GM23248 (cell line): Measurements from ENCODE around the gene PDLIM3. TPM values are rescaled to one million over a fixed set of nuclear protein-coding genes. Genes with fewer than 3 reads are reported as not detected.
A peak's percentile ranks its signal among the peaks of the same experiment; 100 is the strongest.

ENCODE experiments used
- DNase-seq: peaks from one replicate; pipeline ENCODE4 v3.0.0-alpha.2; 2015
- H2AFZ ChIP-seq: fragments of 200-600 bp; sonication (generic); 2 replicates; pipeline ENCODE4 v1.6.1; 2016; ENCODE audit warnings: antibody characterized with exemption
- H3F3A ChIP-seq: fragments of 200-600 bp; sonication (generic); 2 replicates; pipeline ENCODE4 v1.6.1; 2016; ENCODE audit warnings: mild to moderate bottlenecking, antibody characterized with exemption, mixed run types; ENCODE audit not compliant: insufficient read depth
- H3K27ac ChIP-seq: fragments of 200-600 bp; sonication (generic); 2 replicates; pipeline ENCODE4 v1.5.1; 2016; ENCODE audit warnings: mild to moderate bottlenecking
- H3K27me3 ChIP-seq: fragments of 200-600 bp; sonication (generic); replicated peaks from 2 replicates; pipeline ENCODE4 v1.6.1; 2016; ENCODE audit warnings: mild to moderate bottlenecking; ENCODE audit not compliant: insufficient read depth
- H3K36me3 ChIP-seq: fragments of 200-600 bp; sonication (generic); 2 replicates; pipeline ENCODE4 v1.6.1; 2016; ENCODE audit warnings: low read depth, mild to moderate bottlenecking
- H3K4me1 ChIP-seq: fragments of 200-600 bp; sonication (generic); 2 replicates; pipeline ENCODE4 v1.6.1; 2016; ENCODE audit warnings: mild to moderate bottlenecking; ENCODE audit not compliant: insufficient read depth
- H3K4me2 ChIP-seq: fragments of 200-600 bp; sonication (generic); one replicate; pipeline ENCODE4 v1.6.1; 2016; ENCODE audit warnings: mild to moderate bottlenecking; ENCODE audit not compliant: unreplicated experiment
- H3K4me3 ChIP-seq: fragments of 200-600 bp; sonication (generic); 2 replicates; pipeline ENCODE4 v1.5.1; 2016; ENCODE audit warnings: mild to moderate bottlenecking
- H3K79me2 ChIP-seq: fragments of 200-600 bp; sonication (generic); 2 replicates; pipeline ENCODE4 v1.6.1; 2016; ENCODE audit warnings: mild to moderate bottlenecking; ENCODE audit not compliant: insufficient read depth
- H3K9ac ChIP-seq: fragments of 200-600 bp; sonication (generic); 2 replicates; pipeline ENCODE4 v1.6.1; 2016; ENCODE audit warnings: mild to moderate bottlenecking
- H3K9me2 ChIP-seq: fragments of 200-600 bp; sonication (generic); 2 replicates; pipeline ENCODE4 v1.6.1; 2016; ENCODE audit warnings: mixed run types, mild to moderate bottlenecking, moderate library complexity; ENCODE audit not compliant: insufficient read depth
- H3K9me3 ChIP-seq: fragments of 200-600 bp; sonication (generic); one replicate; pipeline ENCODE4 v1.6.1; 2017; ENCODE audit warnings: low read depth
- H4K20me1 ChIP-seq: fragments of 200-600 bp; sonication (generic); 2 replicates; pipeline ENCODE4 v1.6.0; 2016; ENCODE audit not compliant: insufficient read depth
- EZH2 ChIP-seq: fragments of 200-600 bp; sonication (generic); IDR thresholded peaks from 2 replicates; pipeline ENCODE4 v1.6.1; 2018; ENCODE audit warnings: antibody characterized with exemption, mild to moderate bottlenecking; ENCODE audit not compliant: insufficient read depth, poor library complexity, severe bottlenecking
- EZH2phosphoT487 ChIP-seq: fragments of 200-600 bp; sonication (generic); IDR thresholded peaks from 2 replicates; pipeline ENCODE4 v1.6.1; 2018; ENCODE audit warnings: antibody characterized with exemption, moderate library complexity, mild to moderate bottlenecking, low read depth; ENCODE audit not compliant: insufficient read depth
- WGBS, 2 experiments: methylation state at CpG; one replicate each; pipeline ENCODE4 v1.1.6; 2015 to 2017; ENCODE audit warnings: low lambda C conversion rate in 2 of 2, low coverage in 1 of 2; ENCODE audit errors: missing lambda C conversion rate in 2 of 2; 5-methylcytosine and 5-hydroxymethylcytosine counted together
- in situ Hi-C: fragments of 300-500 bp; cut with MboI; formaldehyde crosslinking; loops from 2 replicates; pipeline ENCODE4 v1.15.0; 2020
- polyA plus RNA-seq: library from polyadenylated mRNA; unstranded; fragments of >200 nt; fragmentation: Nextera tagmentation; extraction: Ambion mirVana; gene quantifications from 2 replicates; pipeline ENCODE4 v1.2.1, GENCODE V29; 2016
- total RNA-seq: library from RNA; depleted of rRNA; stranded (reverse); fragments of >200 nt; shearing (Covaris generic); gene quantifications from 2 replicates; pipeline ENCODE4 v1.2.3, GENCODE V29; 2014

PDLIM3 gene
- total and polyA plus RNA-seq, 2 experiments from 2014 or later, result 0.69 TPM; not detected in 1

DNA sequence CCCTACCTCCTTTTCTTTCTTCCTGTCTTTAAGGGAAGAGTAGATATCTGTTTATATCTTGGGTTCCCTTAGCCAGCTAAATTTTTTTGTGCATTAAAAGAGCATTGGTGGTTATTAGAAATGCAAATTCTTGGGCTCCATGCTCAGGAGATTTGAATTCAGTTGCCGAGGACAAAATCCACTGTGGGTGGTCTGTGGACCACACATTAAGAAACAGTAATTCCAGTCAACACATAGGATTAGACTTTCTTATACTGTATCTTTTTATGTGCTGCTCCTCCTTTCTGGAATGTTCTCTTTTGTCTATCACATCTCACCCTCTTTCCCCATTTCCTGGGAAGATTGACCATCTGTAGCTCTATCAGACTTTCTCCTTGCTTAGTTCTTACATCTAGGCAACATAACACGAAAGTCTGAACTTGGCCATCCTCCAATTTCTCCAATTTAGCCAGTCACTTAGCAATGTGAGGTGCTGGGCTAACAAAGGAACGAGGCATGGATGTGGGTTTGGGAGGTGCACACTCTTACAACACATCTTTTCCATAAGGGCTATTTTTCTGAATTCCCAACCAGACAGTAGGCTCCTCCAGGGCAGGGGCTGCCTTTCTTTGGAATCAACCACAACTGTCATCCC lies 5.3 kb upstream of the PDLIM3 start:
- Histone ChIP-seq H3F3A (no peaks in the 10 kb centered on the region), H3K4me2 (no peak overlapping the region), H3K9me3 (no peaks in the 10 kb centered on the region), H2AFZ (no peak overlapping the region), H3K27me3 (peaks cover 56% of the 10 kb centered on the region), H3K79me2 (no peaks in the 10 kb centered on the region), H3K9ac (no peak overlapping the region), H3K4me3 (no peak overlapping the region), H3K36me3 (no peaks in the 10 kb centered on the region), H3K9me2 (no peaks in the 10 kb centered on the region), H3K4me1 (no peaks in the 10 kb centered on the region), H3K27ac (no peak overlapping the region), H4K20me1 (no peaks in the 10 kb centered on the region)
- TF ChIP-seq EZH2phosphoT487, result no peak
- no peak for TF ChIP-seq EZH2
- in situ Hi-C loops, result no loop called here
- DNase-seq, result no peak
- 49 to 62% methylated on average over 3 of the region's 3 CpGs for WGBS, 2 experiments

DNA sequence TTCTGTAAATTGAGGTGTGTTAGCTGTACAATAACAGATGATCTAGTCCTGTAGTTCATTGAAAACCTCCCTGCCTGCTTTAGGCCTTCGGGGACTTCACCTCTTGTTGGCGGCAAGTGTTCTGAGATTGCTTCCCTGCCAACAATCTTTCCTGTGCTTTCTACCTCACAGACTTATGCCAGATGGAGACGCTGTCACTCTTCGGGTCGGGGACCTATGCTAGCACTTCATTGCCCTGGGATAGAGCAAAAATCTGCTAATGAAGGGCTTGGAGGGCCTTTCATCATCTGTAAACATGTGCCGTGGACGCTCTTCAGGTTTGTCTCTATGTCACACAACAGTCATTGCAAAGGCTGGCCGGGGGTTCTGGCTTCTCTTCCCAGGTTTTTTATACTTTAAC lies 4.7 kb upstream of the PDLIM3 start:
- Histone ChIP-seq H4K20me1 (no peaks in the 10 kb centered on the region), H3K79me2 (no peaks in the 10 kb centered on the region), H3K36me3 (no peaks in the 10 kb centered on the region), H3K27ac (no peak overlapping the region), H3K4me3 (no peak overlapping the region), H3K9me3 (no peaks in the 10 kb centered on the region), H2AFZ (no peak overlapping the region), H3K27me3 (peaks cover 57% of the 10 kb centered on the region), H3K4me2 (no peak overlapping the region), H3K9me2 (no peaks in the 10 kb centered on the region), H3F3A (no peaks in the 10 kb centered on the region), H3K4me1 (no peaks in the 10 kb centered on the region), H3K9ac (no peak overlapping the region)
- in situ Hi-C loops, result no loop called here
- DNase-seq, result no peak
- 62 to 63% methylated on average over 8 of the region's 8 CpGs for WGBS, 2 experiments
- TF ChIP-seq EZH2 (no peak), EZH2phosphoT487 (no peak)

DNA sequence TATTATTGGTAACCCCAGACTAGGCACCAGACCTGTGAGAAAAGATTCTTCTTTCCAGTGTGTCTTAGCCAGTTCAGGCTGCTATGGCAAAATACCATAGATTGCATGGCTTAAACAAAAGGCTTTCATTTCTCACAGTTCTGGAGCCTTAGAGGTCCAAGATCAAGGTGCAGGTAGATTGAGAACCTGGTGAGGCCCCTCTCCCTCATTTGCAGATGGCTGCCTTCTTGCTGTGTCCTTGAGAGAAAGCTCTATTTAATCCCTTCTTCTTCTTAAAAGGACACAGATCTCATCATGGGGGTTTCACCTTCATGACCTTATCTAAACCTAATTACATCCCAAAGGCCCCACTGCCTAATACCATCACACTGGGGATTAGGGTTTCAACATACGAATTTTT lies 3.5 kb upstream of the PDLIM3 start:
- no peaks in the 10 kb centered on the region; the same call in 1 of the 2 replicates for H3K4me1 ChIP-seq
- no peak overlapping the region for H3K9ac ChIP-seq
- H3K27me3 ChIP-seq, result peaks cover 66% of the 10 kb centered on the region
- H3K9me2 ChIP-seq, result no peaks in the 10 kb centered on the region
- no peak overlapping the region for H3K27ac ChIP-seq
- in situ Hi-C loops, result no loop called here
- H3K36me3 ChIP-seq, result no peaks in the 10 kb centered on the region
- H3K9me3 ChIP-seq, result no peaks in the 10 kb centered on the region
- WGBS, 2 experiments, result 17 to 29% methylated on average over 1 of the region's 1 CpG
- H3F3A ChIP-seq, result no peaks in the 10 kb centered on the region
- H2AFZ ChIP-seq, result no peak overlapping the region
- H3K4me3 ChIP-seq, result no peak overlapping the region
- DNase-seq, result no peak
- H3K4me2 ChIP-seq, result no peak overlapping the region
- TF ChIP-seq EZH2phosphoT487, result no peak
- TF ChIP-seq EZH2, result no peak
- no peaks in the 10 kb centered on the region for H4K20me1 ChIP-seq
- H3K79me2 ChIP-seq, result no peaks in the 10 kb centered on the region

GRCh38 chr4:185536411-185536709 lies 1.1 kb upstream of the PDLIM3 start:
- Histone ChIP-seq H3K4me3 (peak overlapping the region; percentile 79; the same call in 1 of the 2 replicates), H3K36me3 (no peaks in the 10 kb centered on the region), H2AFZ (no peak overlapping the region), H3K4me2 (peak overlapping the region; percentile 93), H3F3A (no peaks in the 10 kb centered on the region), H3K9ac (no peak overlapping the region), H3K9me2 (no peaks in the 10 kb centered on the region), H3K79me2 (no peaks in the 10 kb centered on the region), H3K4me1 (no peaks in the 10 kb centered on the region; the same call in 1 of the 2 replicates), H4K20me1 (no peaks in the 10 kb centered on the region), H3K27me3 (peaks cover 63% of the 10 kb centered on the region), H3K9me3 (no peaks in the 10 kb centered on the region), H3K27ac (no peak overlapping the region)
- 3 to 6% methylated on average over 4 of the region's 4 CpGs for WGBS, 2 experiments
- no peak for TF ChIP-seq EZH2phosphoT487
- no peak for TF ChIP-seq EZH2
- in situ Hi-C loops, result no loop called here
- DNase-seq, result peak; percentile 45
